NCI-H2171 treated with DMSO at 0.1 percent for 48 hours (cell line): ENCODE measurements around the gene SHB.

Experiments
- DNase-seq: peaks from one replicate; lab custom pipeline; 2025; lab: John Stamatoyannopoulos, UW

SHB gene

DNA sequence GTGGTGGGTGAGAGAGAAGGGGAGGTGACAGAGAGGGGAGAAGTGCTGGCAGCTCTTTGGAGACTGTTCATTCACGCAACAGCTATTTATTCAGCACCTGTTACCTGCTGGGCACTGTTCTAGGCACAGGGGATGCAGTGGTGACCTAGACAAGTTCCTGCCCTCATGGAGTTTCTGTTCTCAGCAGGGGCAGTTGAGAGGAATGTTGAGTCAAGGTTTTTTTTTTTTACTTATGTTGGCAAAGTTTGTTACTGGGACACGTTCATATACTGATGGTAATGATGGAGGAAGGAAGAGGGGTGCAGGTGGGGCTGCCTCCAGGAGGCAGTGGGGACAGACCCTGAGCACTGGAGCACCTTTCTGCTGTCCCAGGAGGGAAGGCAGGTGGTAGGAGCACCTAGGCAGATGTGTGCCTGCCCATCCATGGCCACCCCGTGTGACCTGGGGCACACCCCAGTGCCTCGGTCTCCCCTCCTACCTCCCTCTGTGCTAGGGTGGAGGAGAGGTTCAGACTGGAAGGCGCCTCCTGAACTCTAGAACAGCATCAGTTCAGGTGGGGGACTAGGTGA, 115.7 kb downstream of the SHB start:
- no peak for DNase-seq

DNA sequence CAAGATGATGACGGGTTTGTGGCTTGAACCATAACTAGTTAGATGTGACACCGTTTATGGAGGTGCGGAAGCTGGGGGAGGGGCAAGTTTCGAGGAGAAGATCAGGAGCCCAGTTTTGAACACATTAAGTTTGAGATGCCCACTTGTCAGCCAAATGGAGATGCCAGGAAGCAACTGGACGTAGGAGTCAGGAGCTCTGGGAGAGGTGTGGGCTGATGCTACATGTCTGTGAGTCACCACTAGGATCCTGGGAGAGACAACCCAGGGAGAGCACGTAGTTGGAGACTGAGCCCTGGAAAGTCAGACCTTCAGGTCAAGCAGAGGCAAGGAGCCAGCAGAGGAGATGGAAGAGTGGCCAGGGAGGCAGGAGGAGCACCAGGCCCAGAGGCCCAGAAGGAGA, 116.3 kb downstream of the SHB start:
- DNase-seq, result no peak

DNA sequence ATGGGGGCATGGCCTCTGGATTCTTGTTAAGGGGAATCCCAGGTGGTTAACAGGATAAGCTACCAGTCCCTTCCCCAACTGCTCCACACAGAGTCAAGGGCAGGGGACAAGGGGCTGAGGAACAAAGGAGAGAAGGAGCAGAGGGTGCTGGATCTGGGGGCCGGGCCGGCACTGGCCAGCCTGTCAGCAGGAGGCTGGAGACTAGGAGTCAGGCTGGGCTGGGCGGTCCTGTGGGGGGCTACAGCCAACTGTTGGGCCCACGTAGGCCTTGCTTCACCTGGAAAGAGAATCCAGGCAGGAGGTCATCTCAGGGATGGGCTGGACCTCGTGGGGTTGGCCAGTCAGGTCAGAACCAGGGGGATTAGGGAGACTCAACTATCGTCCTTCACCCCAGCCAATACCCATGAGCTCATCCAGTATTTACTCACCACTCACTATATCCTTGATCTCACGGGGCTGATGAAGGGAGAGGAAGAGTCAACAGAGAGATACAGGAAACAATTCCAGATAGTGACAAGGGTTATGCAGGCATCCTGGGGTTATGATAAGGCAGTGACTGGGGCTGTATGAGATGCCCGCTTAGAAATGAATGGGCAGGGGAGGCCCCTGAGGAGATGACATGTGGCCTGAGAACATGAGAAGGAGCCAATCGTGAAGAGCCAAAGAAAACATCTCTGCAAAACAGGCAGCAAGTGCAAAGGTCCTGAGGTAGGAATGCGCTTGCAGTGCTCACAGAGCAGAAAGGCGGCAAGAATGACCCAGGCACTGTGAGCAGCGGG, 117.2 kb downstream of the SHB start:
- DNase-seq, result no peak

DNA sequence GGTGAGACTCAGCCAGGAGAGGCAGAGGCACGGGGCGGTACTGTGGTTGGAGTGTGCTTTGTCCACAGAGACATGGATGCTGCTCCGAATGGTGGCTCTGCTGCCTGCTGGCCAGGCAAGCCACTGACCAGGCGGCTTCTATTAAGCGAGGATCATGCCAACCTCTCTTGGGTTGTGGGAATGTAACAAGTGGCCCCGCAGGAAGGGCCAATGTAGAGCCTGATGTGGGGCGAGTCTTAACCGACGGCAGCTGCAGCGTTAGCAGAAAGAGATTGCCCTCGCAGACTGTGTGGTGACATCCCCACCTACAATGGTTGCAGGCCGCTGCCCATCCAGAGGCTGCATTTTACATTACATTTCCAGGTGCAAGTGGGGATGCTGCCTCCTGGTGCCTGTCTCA, 118.5 kb downstream of the SHB start:
- no peak for DNase-seq

DNA sequence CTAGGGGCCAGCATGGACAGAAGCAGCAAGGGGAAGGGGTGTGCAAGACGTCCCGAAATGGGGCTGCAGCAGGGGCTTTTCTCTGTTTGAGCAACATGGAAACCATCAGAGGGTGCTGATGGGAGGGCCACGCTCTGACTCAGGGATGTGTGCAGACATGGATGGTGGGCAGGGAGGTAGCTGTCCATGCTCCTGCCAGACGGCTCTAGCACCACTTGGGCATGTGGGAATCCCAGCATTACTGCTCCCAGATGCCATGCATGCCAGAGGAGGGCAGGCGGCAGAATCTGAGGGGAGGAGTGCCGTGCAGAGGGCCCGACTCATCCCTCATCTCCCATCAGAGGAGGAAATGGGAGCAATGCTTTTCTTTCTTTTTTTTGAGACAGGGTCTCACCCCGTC, 119.5 kb downstream of the SHB start:
- DNase-seq, result no peak

DNA sequence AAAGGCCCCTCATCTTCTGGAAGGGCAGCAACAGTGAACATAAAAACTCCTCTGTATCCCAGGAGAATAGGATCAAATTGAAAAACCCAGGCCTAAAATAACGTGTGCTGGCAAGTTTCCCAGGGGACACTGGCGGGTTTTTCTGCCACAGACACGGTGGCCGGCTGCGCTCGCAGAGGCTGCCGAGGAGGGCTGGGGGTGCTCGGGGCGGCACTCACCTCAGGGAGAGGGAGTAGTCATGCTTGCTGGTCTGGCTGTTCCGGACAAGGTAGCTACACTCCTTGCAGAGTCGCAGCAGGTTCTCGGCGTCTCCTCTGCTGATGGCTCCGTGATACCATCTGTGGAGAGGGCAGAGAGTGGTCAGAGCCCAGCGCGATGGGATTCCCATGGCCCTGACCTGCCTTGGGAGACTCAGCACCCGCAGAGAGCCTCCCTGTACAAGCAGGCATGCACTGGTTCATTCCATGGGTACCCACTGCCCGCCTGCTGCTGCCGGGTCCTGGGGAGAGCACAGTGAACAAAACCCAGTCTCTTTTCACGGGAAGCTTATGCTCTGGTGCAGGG, 120.5 kb downstream of the SHB start:
- no peak for DNase-seq

DNA sequence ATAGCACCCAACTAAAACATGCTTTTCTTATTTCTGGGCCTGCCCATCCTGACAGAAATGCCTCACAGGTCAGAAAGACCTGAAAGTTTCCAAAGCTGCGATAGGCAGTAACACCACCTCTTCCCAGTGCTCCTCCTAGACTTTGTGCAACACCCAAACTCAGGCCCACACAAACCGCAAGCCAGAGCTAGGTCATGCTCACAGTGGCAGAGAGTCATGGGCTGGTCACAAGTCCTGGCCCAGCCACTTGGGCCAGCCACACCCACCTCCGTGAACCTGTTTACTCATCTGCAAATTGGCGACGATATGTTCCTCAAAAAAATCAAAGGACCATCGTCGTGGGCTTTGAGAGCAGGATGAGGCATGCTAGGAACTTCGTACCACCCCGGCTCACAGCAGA, 121.0 kb downstream of the SHB start:
- no peak for DNase-seq

DNA sequence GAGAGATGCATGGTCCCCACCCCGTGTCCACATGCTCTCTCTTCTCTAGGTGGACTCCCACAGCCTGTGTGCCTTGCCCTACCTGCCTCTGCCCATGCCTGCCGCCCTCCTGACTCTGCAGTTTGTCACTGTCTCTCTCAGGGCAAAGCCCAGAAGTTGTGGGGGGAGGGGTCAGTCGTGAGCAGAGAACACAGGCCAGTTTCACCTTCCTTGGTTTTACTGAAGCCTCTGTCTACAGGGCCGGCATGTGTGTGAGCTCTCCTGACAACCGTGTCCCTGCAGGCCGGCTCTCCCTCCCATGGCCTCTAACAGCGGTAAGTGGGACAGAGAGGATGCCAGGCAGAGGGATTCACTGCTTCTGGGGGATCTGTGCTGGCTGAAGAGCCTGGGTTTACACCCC, 121.6 kb downstream of the SHB start:
- DNase-seq, result no peak

DNA sequence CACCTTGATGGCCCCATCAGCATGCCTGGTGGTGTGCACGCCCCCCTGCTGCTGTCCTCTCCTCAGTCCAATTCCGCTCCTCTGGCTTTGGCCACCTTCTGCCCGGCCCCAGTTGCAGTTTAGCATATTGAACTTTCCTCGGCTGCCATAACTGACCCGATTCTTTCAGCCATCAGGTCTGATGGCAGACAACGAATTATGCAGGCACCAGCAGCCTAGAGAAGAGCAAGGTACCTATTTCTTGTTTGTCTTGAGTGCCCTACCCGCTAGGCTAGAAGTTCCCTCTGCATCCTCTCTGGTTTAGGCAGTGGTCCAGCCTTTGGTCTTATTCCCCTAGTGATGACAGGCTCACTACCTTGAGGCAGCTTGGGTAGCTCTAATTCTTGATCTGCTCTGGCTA, 122.1 kb downstream of the SHB start:
- DNase-seq, result no peak

DNA sequence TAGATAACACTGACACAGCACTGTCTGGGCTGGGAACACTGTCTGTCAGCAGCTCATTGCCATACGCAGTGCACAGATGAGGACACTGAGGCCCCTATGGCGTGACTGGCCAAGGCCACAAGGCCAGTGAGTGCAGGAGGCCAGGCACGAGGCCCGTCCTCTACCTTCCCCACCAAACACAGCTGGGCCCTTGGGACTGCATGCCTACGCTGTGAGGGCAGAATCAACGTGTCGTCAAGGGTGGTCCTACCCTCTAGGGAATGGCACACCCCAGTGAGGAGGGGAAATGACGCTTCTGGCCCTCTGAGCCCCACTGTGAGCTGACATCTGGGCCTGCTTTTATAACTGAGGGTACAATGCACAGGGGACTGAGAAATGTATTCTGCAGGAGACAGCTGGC, 123.0 kb downstream of the SHB start:
- no peak for DNase-seq

DNA sequence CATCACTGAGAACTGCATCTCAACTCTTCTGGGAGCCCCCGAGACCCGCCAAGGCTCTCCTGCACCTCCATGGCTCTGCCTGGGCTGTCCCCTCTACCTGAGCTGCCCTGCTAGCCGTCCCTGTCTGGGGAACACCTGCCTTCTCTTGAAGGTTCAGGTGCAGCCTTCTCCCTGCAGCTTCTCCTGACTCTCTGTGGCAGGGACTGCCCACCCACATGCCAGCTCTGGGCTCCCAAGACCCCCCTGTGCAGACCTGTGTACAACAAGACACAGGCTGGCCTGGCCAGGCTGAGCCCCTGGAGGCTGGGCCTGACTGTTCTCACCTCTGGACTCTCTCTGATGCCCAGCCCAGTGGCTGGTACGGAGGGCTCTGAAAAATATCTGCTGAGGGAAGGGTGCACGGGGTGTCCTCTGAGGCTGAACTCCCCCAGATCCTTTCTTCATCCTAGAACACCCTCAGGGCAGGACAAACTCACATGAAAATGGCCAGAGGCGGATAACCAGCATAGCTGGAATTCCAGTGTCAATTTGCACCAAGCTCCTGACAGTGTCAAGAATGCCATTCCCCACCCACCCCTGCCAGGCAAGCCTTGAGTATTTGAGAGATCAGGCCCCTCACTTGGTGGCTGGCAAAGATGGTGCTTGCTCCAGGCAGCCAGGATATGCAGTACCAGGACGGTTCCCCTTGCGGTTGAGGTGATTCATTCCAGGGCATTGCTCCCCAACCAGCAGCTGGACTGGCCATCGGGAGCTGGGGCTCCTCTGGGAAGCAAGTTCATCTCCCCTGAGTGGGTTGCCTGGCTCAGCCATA, 124.2 kb downstream of the SHB start:
- no peak for DNase-seq

DNA sequence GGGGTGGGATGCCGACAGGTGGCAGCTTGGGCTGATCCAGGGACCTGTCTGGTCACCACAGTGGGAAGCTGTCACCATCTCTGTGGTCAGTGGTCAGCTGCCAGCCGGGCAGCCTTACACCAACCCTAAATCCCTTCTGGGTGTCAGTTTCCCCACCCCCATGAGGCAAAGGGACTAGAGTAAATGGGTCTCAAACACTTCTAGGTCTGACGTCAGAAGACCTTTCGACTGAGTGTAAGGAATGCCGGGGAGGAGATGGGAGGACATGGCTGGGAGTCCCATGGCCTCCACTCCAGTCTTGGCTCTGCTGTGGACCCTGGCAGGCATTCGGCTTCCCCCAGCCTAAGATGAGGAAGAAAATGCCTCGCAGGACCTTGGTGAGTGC, 124.8 kb downstream of the SHB start:
- no peak for DNase-seq

DNA sequence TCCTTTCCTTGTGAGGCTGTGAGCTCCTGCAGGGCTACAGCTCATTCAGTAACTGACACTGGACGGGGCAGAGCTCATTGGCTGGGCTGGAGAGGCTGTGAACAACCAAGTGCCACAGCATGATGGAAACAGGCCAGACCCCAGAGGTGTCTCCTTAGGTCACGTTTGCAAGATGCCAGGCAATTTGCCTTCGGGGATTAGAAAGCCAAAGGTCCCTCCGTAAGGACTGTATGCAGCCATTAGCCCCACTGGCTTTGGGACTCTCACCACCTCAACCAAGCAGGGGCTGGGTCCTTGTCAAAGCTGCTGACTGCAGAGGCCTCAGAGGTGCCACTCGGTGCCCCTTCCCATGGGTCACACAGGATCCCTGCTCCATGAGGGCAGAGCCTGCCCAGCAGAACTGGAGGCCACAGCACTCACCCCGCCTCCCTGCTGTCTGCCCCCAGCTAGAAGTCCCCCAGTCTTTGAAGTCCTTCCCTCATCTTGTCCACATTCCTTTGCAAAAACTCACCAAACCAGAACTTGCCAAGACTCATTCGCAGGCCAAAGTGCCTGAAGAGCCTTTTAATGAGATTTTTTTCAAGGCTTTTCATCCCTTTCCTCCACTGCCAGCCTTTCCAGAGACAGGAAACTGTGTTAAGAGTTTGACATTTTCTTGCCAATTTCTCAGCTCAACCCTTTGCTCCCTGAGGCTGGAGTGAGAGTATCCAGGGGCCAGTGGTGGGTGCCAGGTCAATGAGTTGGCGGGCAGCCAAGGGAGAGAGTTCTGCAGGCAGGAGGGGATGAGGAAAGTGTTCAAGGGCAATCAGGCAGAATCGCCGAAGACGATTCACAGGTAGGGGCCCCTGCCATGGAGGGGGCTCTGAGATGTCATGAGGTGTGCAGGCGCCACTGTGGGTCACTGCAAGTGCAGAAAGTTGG, 125.4 kb downstream of the SHB start:
- no peak for DNase-seq

DNA sequence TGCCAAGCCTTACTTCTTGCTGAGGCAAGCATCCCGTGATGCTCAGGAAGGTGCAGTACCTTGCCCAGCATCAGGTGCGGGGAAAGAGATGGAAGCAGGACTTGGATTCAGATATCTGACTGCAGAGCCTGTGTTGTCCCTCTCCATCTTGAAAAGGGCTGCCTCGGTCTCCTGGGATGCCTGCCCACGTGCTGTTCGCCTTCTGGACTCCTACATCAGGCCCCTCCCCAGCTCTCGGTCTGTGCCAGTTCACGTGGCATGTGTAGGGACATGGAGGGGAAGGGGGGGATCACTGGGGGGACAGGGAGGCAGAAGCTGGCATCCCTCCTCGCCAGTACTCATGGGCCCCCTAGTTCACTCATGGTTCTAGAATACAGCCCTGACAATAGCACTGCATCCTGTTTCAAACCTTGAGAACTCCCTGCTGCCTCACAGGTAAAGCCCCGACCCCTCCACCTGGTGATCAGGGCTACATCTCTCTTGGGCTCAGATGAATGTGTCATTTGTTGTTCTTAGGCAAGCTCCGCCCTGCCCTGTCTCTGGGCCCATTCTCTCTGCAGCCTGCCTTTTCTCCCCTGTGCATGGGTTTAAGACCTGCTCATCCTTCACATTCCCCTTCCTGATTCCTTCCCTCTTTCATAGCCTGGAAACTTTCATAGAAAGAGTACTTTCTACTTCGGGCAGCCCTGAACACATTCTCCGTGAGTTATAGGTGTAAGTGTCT, 126.2 kb downstream of the SHB start:
- DNase-seq, result peak; percentile 23

DNA sequence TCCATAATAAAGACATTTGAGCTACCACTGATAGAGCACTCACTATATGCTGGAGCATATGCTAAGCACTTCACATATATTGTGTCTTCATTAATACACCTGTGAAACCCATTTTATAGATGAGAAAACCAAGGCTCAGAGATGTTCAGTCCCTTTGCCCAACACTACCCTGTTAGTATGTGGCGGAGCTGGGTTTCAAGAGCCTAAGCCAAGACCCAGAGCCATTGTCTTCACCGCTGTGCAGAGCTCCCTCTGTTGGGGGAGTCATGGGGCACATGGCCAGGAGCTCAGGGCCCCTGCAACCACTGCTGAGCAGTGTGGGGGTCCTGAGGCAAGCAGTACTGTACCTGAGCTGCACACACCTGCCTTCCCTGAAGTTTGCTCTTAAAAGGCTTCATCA, 127.8 kb downstream of the SHB start:
- no peak for DNase-seq

DNA sequence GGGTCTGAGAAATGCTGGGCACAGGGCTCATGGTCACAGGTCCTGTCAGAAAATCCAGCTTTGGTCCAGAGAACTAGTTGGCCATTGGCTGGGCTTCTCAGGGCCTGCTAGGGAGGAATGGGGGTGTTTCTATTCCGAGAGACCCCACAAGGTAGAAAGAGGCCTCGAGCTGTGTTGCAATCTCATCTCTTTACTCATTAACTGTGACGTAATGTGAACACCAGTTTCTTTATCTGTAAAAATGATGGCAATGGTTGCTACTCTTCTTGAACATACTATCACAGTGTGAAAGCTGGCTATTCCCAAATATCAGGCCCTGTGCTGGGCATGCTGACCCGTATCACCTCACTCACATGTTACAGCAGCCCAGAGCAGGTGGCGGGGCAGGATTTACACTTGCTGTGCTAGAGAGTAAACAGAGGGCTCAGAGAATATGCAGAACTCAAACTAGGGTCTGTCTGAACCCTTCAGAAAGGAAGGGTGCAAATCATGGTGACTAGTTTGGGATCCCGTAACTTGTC, 129.4 kb downstream of the SHB start:
- DNase-seq, result no peak

DNA sequence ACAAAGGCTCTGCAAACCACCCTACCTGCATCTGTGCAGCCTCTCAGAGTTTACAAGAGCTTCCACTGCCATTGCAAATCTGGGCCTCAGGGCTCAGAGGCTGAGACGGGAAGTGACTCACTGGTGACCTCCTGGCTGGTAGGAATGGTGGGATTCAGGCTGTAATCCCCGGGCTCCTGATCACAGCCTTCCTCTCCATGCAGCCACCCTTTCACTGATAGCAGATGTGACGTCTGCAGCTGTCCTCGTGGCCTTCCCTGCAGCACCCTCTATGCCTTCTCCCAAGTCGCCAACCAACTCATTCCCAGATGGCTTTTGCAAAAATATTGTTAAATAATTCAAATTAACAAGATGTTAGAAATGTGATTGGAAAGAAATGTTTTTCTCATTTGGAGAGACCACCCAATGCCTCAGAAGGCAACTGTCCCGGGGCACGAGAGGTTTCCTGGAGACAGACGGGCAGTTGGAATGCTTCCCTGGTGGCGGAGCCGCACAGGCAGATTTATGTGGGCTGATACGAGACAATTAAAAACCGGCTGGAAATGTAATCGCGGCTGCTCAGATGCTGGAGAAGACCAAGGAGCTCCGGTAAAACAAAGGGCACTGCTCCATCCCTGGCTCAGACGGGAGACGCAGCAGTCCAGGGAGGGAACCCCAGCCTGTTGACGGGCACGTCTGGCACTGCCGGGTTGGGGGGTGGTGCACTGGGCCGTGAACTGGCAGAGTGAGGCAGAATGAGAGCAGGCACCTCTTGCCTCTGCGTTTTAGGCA, 130.7 kb downstream of the SHB start:
- DNase-seq, result no peak

DNA sequence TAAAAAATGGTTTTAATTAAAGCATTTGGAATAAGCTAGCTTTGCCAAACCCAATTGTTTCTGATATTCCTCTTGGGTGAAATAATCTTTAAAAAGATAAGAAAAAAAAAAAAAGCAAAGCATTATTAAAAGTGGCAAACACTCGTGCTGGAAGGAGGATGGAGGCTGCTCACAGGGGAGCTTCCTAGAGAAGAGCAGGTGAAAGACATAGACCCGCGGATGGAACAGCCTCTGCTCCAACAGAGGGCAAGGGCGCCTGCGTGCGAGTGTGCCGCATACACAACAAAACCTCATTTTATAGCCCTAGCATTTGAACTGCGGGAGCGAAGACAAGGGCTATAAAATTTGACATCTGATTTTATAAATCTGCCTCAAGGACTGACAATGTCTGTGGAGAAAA, 131.7 kb downstream of the SHB start:
- no peak for DNase-seq

DNA sequence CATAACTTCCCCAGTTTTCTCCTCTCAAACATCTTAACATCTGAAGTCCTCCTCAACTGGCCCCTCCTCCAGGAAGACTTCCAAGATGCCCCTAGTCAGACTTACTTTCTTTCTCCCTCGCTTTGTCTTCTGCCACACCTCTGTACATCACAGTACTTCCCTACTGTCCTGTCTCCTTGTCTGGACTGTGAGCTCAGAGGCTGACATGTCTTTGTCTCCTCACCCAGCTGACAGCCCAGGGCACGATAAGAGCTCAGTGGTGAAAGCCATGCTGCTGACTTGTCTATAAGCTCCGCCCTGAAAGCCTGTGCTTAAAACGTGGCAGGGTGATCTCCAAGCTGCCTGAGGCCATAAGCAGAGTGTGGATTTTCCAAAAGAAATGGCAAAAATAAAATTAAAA, 132.1 kb downstream of the SHB start:
- DNase-seq, result no peak

DNA sequence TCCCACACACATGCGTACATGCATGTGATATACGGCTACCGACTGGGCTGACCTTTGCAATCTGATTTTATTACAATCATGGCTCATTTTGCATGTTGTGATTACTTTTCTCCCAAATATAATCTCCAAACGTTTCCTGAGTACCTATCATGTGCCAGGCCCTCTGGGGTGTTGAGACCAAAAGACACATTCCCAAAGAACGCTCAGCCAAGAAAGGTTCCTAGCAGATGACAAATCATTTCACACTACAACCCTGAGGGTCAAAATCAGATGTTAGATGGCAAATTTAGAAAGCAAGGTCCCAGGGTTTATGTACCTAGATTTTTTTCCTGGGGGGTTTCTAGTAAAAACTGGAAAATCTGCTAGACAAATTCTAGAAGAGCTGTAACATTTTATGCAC, 132.7 kb downstream of the SHB start:
- DNase-seq, result no peak
